Activated T-cell treated with anti-CD3 and anti-CD28 coated beads, Interleukin-2, amount 50 U/mL, for 1 hour (primary cell): ENCODE data around the gene SYT9.

ENCODE experiments used
- DNase-seq: peaks from one replicate; pipeline ENCODE4 v3.0.0-alpha.2; 2020

SYT9 gene, protein sequence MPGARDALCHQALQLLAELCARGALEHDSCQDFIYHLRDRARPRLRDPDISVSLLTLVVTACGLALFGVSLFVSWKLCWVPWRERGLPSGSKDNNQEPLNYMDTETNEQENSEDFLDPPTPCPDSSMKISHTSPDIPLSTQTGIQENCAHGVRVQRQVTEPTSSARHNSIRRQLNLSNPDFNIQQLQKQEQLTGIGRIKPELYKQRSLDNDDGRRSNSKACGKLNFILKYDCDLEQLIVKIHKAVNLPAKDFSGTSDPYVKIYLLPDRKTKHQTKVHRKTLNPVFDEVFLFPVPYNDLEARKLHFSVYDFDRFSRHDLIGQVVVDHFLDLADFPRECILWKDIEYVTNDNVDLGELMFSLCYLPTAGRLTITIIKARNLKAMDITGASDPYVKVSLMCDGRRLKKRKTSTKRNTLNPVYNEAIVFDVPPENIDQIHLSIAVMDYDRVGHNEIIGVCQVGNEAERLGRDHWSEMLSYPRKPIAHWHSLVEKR

DNA sequence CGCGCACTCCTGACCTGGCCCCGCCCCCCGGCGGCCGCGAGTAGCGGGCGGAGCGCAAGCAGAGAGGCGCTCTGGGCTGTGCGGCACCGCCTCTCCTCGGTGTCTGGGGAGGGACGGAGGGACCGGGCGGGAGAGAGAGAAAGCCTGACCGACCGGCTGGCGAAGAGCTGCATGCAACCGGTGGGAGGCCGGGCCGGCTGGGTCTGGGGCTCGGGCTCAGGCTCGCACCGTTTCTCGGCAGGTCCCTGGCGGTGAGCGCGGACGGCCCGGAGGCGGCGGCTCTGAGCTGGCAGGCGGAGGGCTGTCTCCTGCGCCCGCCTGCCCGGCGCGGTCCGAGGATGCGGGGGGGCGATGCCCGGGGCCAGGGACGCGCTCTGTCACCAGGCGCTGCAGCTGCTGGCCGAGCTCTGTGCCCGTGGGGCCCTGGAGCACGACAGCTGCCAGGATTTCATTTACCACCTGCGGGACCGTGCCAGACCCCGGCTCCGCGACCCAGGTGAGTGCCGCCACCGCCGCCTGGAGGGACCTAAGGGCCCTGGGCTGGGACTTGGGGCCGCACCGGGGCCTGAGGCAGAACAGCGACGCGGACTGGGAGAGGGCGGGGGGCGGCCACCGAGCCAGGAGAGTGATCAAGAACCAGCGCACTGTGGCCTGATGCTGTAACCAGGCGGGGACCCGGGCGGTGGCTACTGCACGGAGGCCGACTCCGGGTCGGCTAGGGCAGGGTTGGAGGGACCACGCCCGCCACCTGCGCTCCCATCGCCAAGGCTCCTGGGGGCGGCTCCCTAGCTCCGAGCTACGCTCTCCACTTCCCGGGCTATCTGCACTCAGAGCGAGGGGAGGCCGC lies at the start of gene SYT9:
SYT9 (plus strand) TSS at position 69 of the 847 bp plus-strand sequence; CDS start at position 352, 283 bp downstream.
- DNase-seq = no peak

DNA sequence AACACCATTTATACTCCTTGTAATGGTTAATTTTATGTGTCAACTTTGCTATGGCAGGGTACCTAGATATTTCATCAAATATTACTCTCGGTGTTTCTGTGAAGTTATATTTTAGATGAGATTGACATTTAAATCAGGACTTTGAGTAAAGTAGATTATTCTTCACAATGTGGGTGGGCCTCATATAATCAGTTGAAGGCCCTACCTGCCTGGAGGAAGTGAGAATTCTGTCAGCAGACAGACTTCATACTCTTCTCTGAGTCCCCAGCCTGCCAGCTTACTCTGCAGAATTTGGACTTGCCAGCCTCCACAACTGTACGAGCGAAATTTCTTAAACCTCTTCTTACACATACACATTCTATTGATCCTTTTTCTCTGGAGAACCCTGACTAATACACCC lies 49.3 kb upstream of the SYT9 start:
- DNase-seq = no peak

DNA sequence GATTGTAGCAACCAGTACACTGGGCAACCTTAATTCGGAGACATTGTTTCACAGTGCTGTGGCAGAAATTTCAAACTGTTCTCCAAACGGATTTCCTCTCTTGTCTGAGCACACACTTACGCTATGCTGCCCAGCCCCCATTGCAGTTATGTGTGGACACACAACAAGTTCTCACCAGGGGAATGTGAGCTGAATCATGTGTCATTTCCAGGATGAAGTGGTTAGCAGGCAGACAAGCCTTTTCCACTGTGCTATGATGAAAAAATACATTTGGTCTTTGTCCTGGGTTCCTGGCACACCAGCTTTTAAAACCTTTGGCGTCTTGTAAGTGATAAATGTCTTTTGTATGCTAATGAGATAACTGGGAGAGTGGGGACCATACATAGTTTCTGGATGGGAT lies 46.9 kb upstream of the SYT9 start:
- no peak for DNase-seq

DNA sequence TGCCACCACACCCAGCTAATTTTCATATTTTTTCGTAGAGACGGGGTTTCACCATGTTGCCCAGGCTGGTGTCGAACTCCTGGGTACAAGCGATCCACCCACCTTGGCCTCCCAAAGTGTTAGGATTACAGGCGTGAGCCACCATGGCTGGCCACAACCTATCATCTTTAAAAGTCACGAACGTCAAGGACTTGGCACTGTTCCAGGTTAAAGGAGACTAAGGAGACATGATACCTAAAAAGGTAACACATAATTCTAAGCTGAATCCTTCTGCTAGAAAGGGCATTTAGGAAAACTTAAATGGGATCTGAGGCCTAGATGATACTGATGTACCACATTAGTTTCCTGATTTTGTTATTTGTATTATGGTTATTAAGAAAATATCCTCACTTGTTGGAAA lies 43.3 kb upstream of the SYT9 start:
- DNase-seq = no peak

DNA sequence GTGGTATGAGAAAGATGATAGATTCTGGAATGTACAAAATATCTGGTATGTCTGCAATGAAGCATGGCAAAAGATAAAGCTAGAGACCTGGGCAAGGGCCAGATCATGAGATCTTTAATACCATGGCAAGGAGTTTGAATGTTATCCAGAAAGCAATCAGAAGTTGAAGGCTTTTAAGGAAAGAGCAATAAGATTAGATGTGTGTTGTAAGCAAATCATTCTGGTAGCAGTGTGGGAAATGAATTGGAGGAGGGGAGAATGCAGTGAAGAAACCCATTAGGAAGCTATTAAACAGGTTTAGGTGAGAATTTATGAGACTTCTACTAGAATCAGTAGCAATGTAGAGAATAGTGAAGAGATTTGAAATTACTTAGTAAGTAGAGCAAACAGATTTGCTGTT lies 32.2 kb upstream of the SYT9 start:
- no peak for DNase-seq

DNA sequence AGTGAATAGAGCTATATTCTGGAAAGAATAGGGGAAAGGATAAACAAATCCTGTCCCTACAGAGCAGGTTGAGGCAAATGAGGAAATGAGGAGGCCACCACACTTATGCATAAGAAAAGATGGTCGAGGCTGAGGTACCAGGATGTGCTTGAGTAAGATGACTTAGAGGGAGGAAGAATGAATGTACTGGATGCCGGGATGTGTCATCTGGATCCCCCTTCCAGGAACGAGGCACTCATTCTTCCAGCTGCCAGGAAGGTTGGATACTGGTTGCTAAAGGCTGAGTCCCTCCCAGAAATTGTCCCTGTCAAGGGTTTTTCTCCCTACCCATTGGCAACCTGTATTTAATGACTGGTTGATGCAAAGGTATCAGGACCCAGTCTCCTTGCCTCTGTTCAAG lies 31.1 kb upstream of the SYT9 start:
- DNase-seq = no peak

DNA sequence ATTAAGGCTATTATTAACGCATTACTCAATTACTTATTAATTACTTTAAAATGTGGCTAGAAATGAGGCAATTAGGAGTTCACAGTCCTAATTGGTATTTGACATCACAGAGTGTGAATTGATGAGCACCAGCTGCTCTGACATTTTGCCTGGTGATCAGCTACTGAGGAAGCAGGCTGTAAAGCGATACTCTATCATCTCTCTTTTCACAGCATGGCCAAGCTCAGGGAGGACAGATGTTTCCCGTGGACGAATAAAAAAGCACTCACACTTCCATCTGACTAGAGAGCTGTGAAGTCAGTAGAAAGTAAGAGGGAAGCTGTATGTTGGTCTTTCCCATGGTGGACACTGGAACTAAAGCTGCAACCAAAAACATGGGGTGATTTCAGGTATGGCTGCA lies 29.1 kb upstream of the SYT9 start:
- no peak for DNase-seq

DNA sequence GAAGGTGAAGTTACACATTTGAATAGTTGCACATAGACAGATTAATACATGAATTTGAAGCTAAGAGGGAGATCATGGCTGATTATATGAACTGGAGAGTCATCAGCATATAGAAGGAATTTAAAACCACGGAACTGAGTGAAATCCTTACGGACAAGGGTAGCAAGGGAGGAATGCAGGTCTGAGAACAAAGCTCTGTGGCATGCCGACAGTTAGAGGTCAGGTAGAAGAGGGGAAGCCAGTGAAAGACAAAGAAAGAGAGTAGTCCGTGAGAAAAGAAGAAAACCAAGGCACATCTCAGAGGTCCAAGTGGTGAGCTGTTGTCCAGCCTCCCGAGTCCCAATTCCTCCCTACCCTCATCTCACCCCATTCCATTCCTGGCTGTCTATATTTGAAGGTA lies 11.8 kb upstream of the SYT9 start:
- DNase-seq = no peak

DNA sequence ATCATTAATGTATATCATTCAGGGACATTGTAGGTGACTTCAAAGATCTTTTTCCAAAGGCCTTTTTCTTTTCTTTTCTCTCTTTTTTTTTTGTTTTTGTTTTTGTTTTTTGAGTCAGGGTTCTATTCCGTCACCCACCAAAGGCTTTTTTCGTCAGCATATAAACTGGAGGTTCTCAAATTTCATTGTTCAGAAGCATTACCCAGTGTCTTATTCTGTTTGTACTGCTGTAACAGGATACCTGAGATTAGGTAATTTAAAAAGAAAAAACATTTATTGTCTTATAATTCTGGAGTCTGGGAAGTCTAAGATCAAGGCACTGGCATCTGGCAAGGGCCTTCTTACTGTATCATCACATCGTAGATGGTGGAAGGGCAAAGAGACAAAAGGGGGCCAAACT lies 6.4 kb upstream of the SYT9 start:
- no peak for DNase-seq

DNA sequence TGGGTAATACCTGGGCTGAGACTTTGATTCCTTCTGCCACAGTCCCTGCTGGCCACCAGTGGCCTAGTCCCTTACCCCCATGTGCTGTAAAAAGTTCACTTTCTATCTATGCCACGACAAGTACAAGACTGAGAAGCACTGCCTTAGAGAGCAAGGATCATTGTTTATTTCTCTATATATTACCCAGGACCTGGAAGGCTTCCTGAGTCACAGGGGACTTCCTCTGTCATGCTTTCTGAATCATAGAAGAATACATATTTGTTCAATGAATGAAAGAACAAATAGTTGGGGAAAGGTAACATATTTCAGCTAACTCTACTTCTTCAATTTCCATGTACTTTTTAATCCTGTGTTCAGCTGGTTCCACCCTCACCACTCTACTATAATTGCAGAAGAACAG lies 5.5 kb upstream of the SYT9 start:
- DNase-seq = no peak

DNA sequence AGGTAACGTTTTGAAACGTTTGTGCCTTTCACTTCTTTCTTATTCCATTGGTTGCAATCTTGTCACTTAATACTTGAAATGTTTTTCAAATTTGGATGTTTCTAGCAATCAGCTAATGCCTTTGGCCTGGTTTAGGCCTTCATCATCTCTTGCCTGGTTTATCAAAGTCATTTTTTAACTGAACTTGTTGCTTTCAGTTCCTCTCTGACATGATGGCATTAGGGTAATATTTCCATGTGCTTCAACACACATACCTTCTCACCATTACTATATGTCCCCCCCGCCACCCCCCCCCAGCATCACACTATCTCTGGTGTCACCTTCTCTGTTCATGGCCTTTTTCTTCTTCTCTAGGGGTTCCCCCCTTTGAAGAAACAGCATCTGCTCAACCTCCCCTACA lies 1.5 kb upstream of the SYT9 start:
- no peak for DNase-seq

DNA sequence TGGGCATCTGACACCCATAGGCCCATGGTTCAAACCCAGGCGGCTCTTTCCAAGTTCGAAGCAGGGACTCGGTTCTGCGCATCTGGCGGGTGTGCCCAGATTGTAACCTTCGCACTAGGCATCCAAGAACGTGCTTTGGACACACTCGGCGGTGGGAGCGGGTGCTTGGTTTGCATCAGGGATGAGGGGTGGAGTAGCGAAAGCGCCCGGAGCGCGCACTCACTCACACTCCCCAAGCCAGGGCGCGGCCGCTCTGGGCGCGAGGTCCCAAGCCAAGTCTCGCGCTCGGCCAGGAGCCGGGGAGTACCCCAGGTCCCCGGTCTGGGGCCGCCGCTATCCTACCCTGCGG lies 243 bp upstream of the SYT9 start:
- DNase-seq = no peak

DNA sequence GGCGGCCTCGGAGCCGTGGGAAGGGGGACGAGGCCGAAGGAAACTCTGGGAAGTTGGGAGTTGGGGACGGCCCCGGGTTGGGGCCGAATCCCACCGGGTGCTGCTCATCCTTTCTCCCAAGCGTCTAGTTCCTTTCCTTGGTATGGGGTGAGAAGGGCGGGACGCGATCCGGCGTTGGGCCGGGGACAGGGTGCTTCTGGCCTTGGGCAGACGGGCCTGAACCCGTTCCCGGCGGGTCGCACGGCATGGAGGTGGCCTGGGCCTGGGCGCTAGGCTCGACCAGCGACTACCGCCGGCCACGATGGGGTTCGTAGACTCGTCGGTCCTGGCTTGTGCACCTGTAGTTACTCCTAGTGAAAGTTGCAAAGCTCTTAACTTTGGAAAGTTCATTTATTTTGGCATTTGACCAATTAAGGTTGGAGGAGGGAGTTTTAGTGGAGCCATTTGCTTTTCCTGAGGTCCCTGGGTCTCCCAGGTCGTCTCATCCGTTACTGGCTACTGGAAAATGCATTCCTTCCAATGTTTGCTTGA lies 1.0 kb downstream of the SYT9 start:
- DNase-seq = no peak

DNA sequence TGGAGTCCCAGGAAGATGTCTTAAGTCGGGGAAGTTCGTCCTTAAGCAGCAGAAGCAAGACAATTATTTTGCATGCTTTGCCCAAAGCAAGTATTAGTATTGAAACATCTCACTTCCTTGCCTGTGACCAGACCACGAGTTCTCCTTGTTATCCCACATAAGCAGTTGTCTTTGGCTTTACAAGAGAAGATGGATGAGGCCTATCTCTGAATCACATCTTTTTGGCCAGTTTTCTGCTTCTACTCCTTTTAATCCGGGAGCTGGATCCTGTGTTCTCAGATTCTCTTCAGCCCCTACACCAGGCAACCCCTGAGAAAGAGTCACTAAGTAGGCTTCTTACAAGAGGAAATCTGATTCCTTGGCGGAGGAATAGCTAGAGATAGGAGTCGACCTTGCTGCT lies 2.1 kb downstream of the SYT9 start:
- no peak for DNase-seq

DNA sequence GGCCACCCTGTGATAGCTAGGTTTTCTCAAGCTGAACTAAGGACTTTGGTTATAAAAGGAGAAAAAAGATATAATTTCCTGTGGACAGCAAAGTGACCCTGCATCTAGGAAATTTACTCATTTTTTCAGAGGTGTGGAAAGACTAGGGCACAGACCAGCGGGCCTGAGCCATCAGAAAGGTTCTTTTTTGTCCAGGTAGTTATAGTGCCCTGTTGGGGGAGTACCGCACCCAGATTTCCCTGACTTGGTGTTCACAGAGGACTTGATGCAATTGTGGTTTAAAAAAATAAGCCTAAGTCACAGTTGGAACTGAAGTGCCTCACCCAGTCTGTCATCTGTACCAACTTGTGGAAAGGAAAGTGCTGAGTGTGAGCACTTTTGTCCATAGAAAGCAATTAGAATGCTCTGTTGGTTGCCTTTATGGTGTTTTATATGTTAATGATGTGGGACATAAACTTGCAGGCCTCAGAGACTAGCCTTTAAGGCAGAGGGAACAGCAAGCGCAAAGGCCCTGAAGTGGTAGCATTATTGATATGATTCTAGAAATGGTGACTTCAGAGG lies 3.1 kb downstream of the SYT9 start:
- no peak for DNase-seq

DNA sequence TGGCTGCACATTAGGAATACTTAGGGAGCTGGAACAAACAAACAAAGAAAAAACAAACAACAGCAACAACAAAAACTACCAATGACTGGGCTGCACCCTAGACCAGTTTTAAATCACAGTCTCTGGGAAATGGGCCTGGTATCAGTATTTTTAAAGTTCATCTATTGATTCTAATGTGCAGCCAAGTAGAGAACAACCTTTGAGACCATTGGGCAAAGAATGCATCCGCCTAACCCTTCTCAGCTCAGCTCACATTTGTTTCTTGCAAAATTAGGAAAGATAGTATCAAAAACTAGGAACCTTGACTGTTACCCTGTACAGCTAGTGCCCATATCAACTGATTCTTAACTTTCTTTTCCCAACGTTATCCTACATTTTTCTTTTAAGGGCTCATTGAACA lies 5.2 kb downstream of the SYT9 start:
- no peak for DNase-seq

DNA sequence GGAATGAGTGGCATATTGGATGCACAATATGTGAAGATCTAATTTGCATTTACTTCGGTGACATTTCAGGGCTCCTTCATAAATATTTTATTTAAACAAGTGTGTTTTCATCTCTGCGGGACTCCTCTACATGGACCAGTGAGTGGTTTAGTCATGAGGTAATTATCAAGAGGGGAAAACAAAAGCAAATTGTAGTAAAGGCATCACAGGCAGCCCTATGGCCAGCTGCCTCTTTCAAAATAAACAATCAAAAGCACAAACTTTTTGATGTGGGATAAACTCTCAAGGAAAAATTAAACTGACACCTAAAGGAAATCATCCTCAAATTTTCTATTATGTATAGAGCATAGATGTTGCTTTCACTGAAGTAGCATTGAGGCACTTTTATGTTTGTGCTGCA lies 6.0 kb downstream of the SYT9 start:
- DNase-seq = no peak

DNA sequence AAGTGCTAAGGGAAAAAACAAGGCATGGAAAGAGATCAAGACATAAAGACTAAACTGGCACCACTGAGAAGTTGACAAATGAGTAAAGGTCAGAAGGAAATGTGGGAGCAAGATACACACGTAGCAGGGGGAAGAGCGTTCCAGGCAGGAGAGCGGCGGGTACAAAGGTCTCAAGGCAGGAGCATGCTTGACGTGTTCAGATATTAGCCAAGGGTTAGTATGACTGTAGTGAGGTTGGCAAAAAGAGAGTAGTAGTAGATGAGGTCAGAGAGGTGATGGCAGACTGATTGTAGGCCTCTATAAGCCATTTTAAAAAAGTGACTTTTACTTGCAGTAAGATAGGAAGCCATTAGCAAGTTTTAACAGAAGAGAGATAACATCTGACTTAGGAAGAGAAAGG lies 9.9 kb downstream of the SYT9 start:
- DNase-seq = no peak

DNA sequence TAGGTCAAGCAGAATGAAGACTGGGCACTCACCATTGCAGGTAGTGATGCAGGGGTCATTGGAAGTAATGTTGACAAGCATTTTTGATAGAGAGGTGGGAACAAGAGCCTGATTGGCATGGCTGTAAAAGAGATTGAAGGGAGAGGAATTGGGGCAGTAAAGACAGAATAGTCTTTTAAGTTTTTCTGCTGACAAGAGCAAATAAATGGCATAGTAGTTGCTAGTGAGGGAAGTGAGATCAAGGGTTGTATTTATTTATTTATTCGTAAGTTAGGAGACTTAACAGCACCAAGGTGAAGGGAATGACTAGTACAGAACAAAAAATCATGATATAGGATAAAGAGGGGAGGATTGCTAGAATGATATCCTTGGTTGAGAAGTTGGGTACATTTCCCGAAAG lies 11.0 kb downstream of the SYT9 start:
- DNase-seq = no peak

DNA sequence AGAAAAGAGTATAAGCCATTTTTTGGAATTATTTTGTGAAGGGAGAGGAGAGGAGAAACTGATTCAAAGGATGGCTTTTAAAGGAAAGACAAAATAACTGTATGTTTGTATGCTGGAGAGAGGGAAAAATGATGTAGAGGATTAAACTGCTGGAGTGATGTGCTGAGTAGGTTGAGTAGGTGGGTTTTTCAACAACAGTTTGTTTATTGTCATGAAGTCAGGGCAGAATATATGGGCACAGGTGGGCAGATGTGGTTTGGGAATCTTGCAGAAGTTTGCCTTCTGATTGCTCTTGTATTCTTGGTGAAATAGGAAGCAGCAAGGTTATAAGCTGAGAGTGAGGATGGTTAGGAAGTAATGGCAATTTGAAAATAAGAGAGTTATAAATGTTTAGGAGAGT lies 12.1 kb downstream of the SYT9 start:
- no peak for DNase-seq

DNA sequence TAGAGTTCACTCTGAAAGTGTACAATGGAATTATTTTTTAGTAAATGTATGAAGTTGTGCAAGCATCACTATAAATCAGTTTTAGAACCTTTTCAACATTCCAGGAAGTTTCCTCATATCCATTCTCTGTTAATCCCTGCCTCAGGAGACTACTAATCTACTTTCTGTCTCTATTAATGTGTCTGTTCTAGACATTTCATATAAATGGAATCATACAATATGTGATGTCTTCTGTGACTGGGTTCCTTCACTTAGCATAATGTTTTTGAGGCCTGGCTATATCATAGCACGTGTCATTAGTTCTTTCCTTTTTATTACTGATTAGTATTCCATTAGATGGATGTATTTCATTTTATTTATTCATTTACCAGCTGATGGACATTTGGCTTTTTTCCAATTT lies 17.1 kb downstream of the SYT9 start:
- DNase-seq = no peak

DNA sequence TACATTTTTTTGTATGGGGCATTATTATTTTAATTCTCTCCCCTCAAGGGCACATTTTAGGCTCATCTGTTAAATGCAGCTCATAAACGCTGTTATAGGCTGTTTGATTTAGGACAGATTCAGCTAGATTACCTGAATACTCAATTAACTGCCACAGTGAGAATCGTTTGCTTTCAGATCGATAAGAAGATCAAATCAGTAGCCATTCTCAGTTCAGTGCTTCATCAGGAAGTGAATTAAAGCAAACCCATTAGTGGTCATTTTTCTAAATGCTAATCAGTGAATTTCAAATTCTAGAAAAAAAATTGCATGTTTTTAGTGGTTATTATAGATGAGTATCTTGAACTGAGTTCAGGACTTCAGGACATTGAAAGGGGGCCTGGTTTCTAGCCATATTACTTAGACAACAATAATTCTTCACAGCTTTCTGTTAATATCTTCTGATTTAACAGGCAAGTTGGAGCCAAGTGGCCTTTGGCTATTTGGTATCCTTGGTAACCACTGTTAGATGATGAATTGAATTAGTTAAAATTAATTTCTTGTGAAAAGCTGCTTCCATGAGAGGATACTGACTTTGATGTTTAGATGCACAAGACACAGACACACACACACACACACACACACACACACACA lies 18.6 kb downstream of the SYT9 start:
- DNase-seq = no peak

DNA sequence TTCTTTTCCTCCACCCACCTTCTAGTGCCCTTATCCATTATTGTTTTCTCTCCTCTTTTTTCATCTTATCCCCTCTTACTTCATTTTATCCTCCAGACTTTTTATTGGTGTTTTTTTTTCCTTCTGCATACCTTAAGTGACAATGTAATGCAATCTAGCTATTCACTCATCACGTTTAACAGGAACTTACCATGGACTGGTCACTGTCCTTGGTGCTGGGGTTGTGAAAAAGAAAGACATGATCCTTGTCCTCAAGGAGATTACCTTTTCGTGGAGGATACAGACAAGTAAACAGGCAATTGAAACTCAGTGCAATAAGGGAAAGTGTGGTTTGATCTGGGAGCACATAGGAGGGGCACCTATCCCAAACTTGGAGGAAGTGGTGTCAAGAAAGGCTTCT lies 20.7 kb downstream of the SYT9 start:
- DNase-seq = no peak
